HEK293 (cell line): Measurements from ENCODE around the gene UBAC2.

ENCODE experiments used
- ATF2 ChIP-seq: fragments of 450-650 bp; formaldehyde crosslinking; IDR thresholded peaks from 2 replicates; pipeline ENCODE4 v1.5.1; 2016; ENCODE audit warnings: missing biosample characterization, missing genetic modification characterization, low read depth
- CTCF ChIP-seq: fragments of 450-650 bp; formaldehyde crosslinking; IDR thresholded peaks from 2 replicates; pipeline ENCODE4 v1.5.1; 2016; ENCODE audit warnings: missing biosample characterization, missing genetic modification characterization
- ELK4 ChIP-seq: IDR thresholded peaks from 2 replicates; pipeline ENCODE4 v1.6.1; 2011; ENCODE audit warnings: mild to moderate bottlenecking, low read depth, low read length, borderline replicate concordance
- GLI4 ChIP-seq: fragments of 450-650 bp; formaldehyde crosslinking; IDR thresholded peaks from 2 replicates; pipeline ENCODE4 v1.5.1; 2016; ENCODE audit warnings: missing biosample characterization, missing genetic modification characterization
- MZF1 ChIP-seq: fragments of 450-650 bp; formaldehyde crosslinking; IDR thresholded peaks from 2 replicates; pipeline ENCODE4 v1.5.1; 2017; ENCODE audit warnings: missing biosample characterization, missing genetic modification characterization, borderline replicate concordance
- REST ChIP-seq: fragments of 450-650 bp; formaldehyde crosslinking; IDR thresholded peaks from 2 replicates; pipeline ENCODE4 v1.5.1; 2016; ENCODE audit warnings: missing biosample characterization, missing genetic modification characterization
- ZBTB1 ChIP-seq: fragments of 450-650 bp; formaldehyde crosslinking; IDR thresholded peaks from 2 replicates; pipeline ENCODE4 v1.5.1; 2016; ENCODE audit warnings: missing biosample characterization, missing genetic modification characterization
- ZNF18 ChIP-seq: fragments of 450-650 bp; formaldehyde crosslinking; IDR thresholded peaks from 2 replicates; pipeline ENCODE4 v1.5.1; 2016; ENCODE audit warnings: missing biosample characterization, missing genetic modification characterization
- ZNF596 ChIP-seq: fragments of 450-650 bp; IDR thresholded peaks from 2 replicates; pipeline ENCODE4 v1.5.0; 2018; ENCODE audit warnings: missing biosample characterization, mild to moderate bottlenecking, missing genetic modification characterization, moderate library complexity

- no peak for TF ChIP-seq REST (tag by site-specific recombination)
- no peak for TF ChIP-seq ELK4
- TF ChIP-seq CTCF (tag by site-specific recombination): no peak
- TF ChIP-seq ATF2: no peak
- no peak for TF ChIP-seq ZNF596 (tag by site-specific recombination)
- no peak for TF ChIP-seq GLI4 (tag by site-specific recombination)
- TF ChIP-seq MZF1: no peak
- no peak for TF ChIP-seq ZBTB1 (tag by site-specific recombination)
- TF ChIP-seq ZNF18 (tag by site-specific recombination): no peak
Measured at GRCh38 chr13:99353836-99354235, 153.2 kb downstream of the UBAC2 start.
